Islet precursor cell (in vitro differentiated cells): Measurements from ENCODE around the gene SZT2.

ENCODE experiments used
- DNase-seq: peaks from one replicate; pipeline ENCODE4 v3.0.0-alpha.2; 2018

Gene SZT2

GRCh38 chr1:43389326-43390313, at the start of gene SZT2, which contains the start of gene MED8:
Gene SZT2, plus strand, starts transcription at chr1:43389899. Its CDS starts 70 bp downstream, at chr1:43389969.
Gene MED8, minus strand, starts transcription at chr1:43389800. Its CDS starts 36 bp downstream, at chr1:43389764.
- DNase-seq: peak; percentile 99

- DNase-seq: no peak
These were observed 49.1 kb upstream of the SZT2 start for GRCh38 chr1:43340559-43340958.

GRCh38 chr1:43344267-43344850, 45.3 kb upstream of the SZT2 start:
- no peak for DNase-seq

- no peak for DNase-seq
These were observed 44.6 kb upstream of the SZT2 start for GRCh38 chr1:43345120-43345519.

- no peak for DNase-seq
These were observed 43.1 kb upstream of the SZT2 start for GRCh38 chr1:43346636-43347035.

- DNase-seq: no peak
These were observed 41.3 kb upstream of the SZT2 start for GRCh38 chr1:43348343-43348808.

GRCh38 chr1:43348809-43349593, 40.7 kb upstream of the SZT2 start:
- peak; percentile 98 for DNase-seq

GRCh38 chr1:43349594-43350306, 39.9 kb upstream of the SZT2 start:
- DNase-seq: no peak

GRCh38 chr1:43350976-43351375, 38.7 kb upstream of the SZT2 start:
- DNase-seq: no peak

GRCh38 chr1:43351421-43352350, 38.0 kb upstream of the SZT2 start:
- no peak for DNase-seq

GRCh38 chr1:43352351-43352705, 37.4 kb upstream of the SZT2 start:
- no peak for DNase-seq

GRCh38 chr1:43352881-43353280, 36.8 kb upstream of the SZT2 start:
- no peak for DNase-seq

- DNase-seq: no peak
These were observed 35.2 kb upstream of the SZT2 start for GRCh38 chr1:43354471-43354870.

- no peak for DNase-seq
These were observed 34.8 kb upstream of the SZT2 start for GRCh38 chr1:43354936-43355335.

- no peak for DNase-seq
These were observed 32.4 kb upstream of the SZT2 start for GRCh38 chr1:43357251-43357650.

- peak; percentile 69 for DNase-seq
These were observed 31.5 kb upstream of the SZT2 start for GRCh38 chr1:43358121-43358745.

- peak; percentile 100 for DNase-seq
These were observed 30.7 kb upstream of the SZT2 start, which contains the start of gene CDC20 for GRCh38 chr1:43358746-43359693. Gene CDC20, plus strand, starts transcription at chr1:43358981. Its CDS starts 235 bp downstream, at chr1:43359216.

GRCh38 chr1:43359696-43360095, 30.0 kb upstream of the SZT2 start:
- DNase-seq: no peak

- DNase-seq: no peak
These were observed 29.1 kb upstream of the SZT2 start for GRCh38 chr1:43360616-43361015.
